Panc1 (cell line): ENCODE measurements around the gene PRICKLE3.

Experiments
- CTCF ChIP-seq: fragments of 450-650 bp; IDR thresholded peaks from 2 replicates; pipeline ENCODE4 v1.5.1; 2017; ENCODE audit warnings: mild to moderate bottlenecking
- POLR2AphosphoS5 ChIP-seq: IDR thresholded peaks from 2 replicates; pipeline ENCODE4 v1.6.1; 2012; ENCODE audit warnings: mild to moderate bottlenecking, low read depth, low read length, moderate library complexity
- REST ChIP-seq, 2 experiments: IDR thresholded peaks; 2 replicates each; pipeline ENCODE4 v1.6.1; 2011 to 2012; ENCODE audit warnings: low read depth in 2 of 2, control low read depth in 1 of 2, low read length in 1 of 2, mild to moderate bottlenecking in 1 of 2, moderate library complexity in 1 of 2; ENCODE audit not compliant: insufficient read depth in 1 of 2
- SIN3A ChIP-seq: IDR thresholded peaks from 2 replicates; pipeline ENCODE4 v1.6.1; 2012; ENCODE audit warnings: low read depth, mild to moderate bottlenecking, low read length, moderate library complexity, borderline replicate concordance; ENCODE audit not compliant: insufficient read depth
- TCF7L2 ChIP-seq: IDR thresholded peaks from 2 replicates; pipeline ENCODE4 v1.6.1; 2011; ENCODE audit warnings: mild to moderate bottlenecking, low read depth, low read length, inconsistent platforms

GRCh38 chrX:49137492-49137891, 48.7 kb downstream of the PRICKLE3 start:
- TF ChIP-seq CTCF = no peak
- TF ChIP-seq SIN3A = no peak
- no peak for TF ChIP-seq POLR2AphosphoS5
- TF ChIP-seq REST (IDR thresholded peaks at IDR 0.05; ENCODE audit: insufficient read depth in 1 of 2, low read depth in 2 of 2, low read length in 1 of 2) = no peak
- no peak for TF ChIP-seq TCF7L2
